GM12878 (cell line): ENCODE results near the gene TIMP2. TPM values are rescaled to one million over a fixed set of nuclear protein-coding genes. Genes with fewer than 3 reads are reported as not detected.

Experiments
- ATAC-seq: fragments of 200-7000 bp; cut with Tn5 transposase; 3 replicates; pipeline ENCODE4 v1.9.1; 2020; ENCODE audit warnings: mild to moderate bottlenecking, moderate library complexity
- BruUV-seq: library from RNA; stranded (reverse); fragments of 400-500 nt; replicated peaks from 2 replicates; lab custom pipeline; 2021; lab: Mats Ljungman, UMichigan
- CTCF ChIA-PET: fragments of 300-600 bp; sonication (Branson Sonifier 250); formaldehyde crosslinking; extraction: SDS; loops from one replicate; lab custom pipeline; 2021; ENCODE audit warnings: inconsistent platforms; lab: Yijun Ruan, JAX
- POLR2A ChIA-PET: fragments of 350-600 bp; formaldehyde crosslinking; extraction: SDS; loops from one replicate; lab custom pipeline; 2021; ENCODE audit warnings: inconsistent platforms; lab: Charles Lee
- RAD21 ChIA-PET: fragments of 300-600 bp; sonication (Branson Sonifier 250); formaldehyde crosslinking; loops from one replicate; lab custom pipeline; 2023; ENCODE audit warnings: antibody characterized with exemption; ENCODE audit not compliant: unreplicated experiment; lab: Charles Lee
- SMC1A ChIA-PET: fragments of 300-600 bp; sonication (Branson Sonifier 250); formaldehyde crosslinking; loops from one replicate; lab custom pipeline; 2023; ENCODE audit not compliant: unreplicated experiment, uncharacterized antibody; lab: Charles Lee
- DNase-seq: peaks from one replicate; pipeline ENCODE4 v3.0.0-alpha.2; 2011; ENCODE audit warnings: low read depth, low spot score
- FAIRE-seq: peaks from 3 replicates; lab custom pipeline; 2011; peaks lifted over from hg19 to GRCh38; lab: Jason Lieb, UNC
- H2AFZ ChIP-seq: 2 replicates; pipeline ENCODE4 v1.6.0; 2011; ENCODE audit warnings: low read depth, low read length, control low read depth; ENCODE audit not compliant: control insufficient read depth
- H3K27ac ChIP-seq: 2 replicates; pipeline ENCODE4 v1.5.1; 2011; ENCODE audit warnings: control low read depth; ENCODE audit not compliant: control insufficient read depth, insufficient read depth
- H3K27me3 ChIP-seq, 2 experiments: replicated peaks in 1 of 2; 2 replicates each; pipeline versions ENCODE4 v1.6.0 to v1.6.1; 2011; ENCODE audit warnings: low read length in 1 of 2; ENCODE audit not compliant: control insufficient read depth in 2 of 2, insufficient read depth in 2 of 2
- H3K36me3 ChIP-seq, 2 experiments: 2 replicates each; pipeline ENCODE4 v1.5.1; 2011; ENCODE audit warnings: low read length in 1 of 2; ENCODE audit not compliant: control insufficient read depth in 2 of 2, insufficient read depth in 2 of 2
- H3K4me1 ChIP-seq: 2 replicates; pipeline ENCODE4 v1.6.1; 2011; ENCODE audit warnings: mild to moderate bottlenecking, low read length, moderate library complexity, mixed read lengths; ENCODE audit not compliant: control insufficient read depth, insufficient read depth
- H3K4me2 ChIP-seq: 2 replicates; pipeline ENCODE4 v1.6.0; 2011; ENCODE audit warnings: control low read depth; ENCODE audit not compliant: control insufficient read depth, insufficient read depth
- H3K4me3 ChIP-seq: fragments of 200-600 bp; sonication (generic); 2 replicates; pipeline ENCODE4 v1.5.1; 2016
- H3K79me2 ChIP-seq: 2 replicates; pipeline ENCODE4 v1.6.0; 2011; ENCODE audit warnings: low read length; ENCODE audit not compliant: control insufficient read depth, insufficient read depth
- H3K9ac ChIP-seq: 2 replicates; pipeline ENCODE4 v1.8.0; 2011; ENCODE audit warnings: low read length, control low read depth, mixed read lengths; ENCODE audit not compliant: control insufficient read depth, insufficient read depth
- H3K9me3 ChIP-seq: replicated peaks from 3 replicates; pipeline ENCODE4 v1.5.1; 2011; ENCODE audit warnings: mild to moderate bottlenecking, low read length; ENCODE audit not compliant: control insufficient read depth, insufficient read depth
- H4K20me1 ChIP-seq: 2 replicates; pipeline ENCODE4 v1.6.0; 2011; ENCODE audit not compliant: control insufficient read depth, insufficient read depth
- CREB1 ChIP-seq: IDR thresholded peaks from 2 replicates; pipeline ENCODE4 v1.6.1; 2012; ENCODE audit warnings: low read depth, mild to moderate bottlenecking, inconsistent platforms
- NR2F1 ChIP-seq: fragments of 450-650 bp; conservative IDR thresholded peaks from 2 replicates; pipeline ENCODE4 v1.6.1; 2017; ENCODE audit warnings: mild to moderate bottlenecking
- POLR2AphosphoS5 ChIP-seq: IDR thresholded peaks from 2 replicates; pipeline ENCODE4 v1.6.1; 2011; ENCODE audit warnings: mild to moderate bottlenecking, low read length, inconsistent platforms
- RUNX3 ChIP-seq: IDR thresholded peaks from 2 replicates; pipeline ENCODE4 v1.6.1; 2012; ENCODE audit warnings: low read length, inconsistent platforms
- SP1 ChIP-seq: IDR thresholded peaks from one replicate; pipeline ENCODE4 v1.6.1; 2011; ENCODE audit warnings: low read depth, low read length
- WGBS: methylation state at CpG from one replicate; pipeline ENCODE4 v1.1.6; 2016; ENCODE audit warnings: low lambda C conversion rate; ENCODE audit not compliant: insufficient replicate concordance, insufficient coverage; ENCODE audit errors: missing lambda C conversion rate; 5-methylcytosine and 5-hydroxymethylcytosine counted together
- in situ Hi-C: fragments of 300-500 bp; cut with MboI; formaldehyde crosslinking; loops from 9 replicates; pipeline ENCODE4 v1.14.3; 2018; ENCODE audit warnings: mixed read lengths
- intact Hi-C: fragments of 100-400 bp; cut with micrococcal nuclease; formaldehyde crosslinking; loops from one replicate; pipeline ENCODE4 v1.14.2; 2022; ENCODE audit not compliant: unreplicated experiment
- polyA plus RNA-seq, 11 experiments: library from polyadenylated mRNA; depleted of rRNA in 4 of 11; unstranded in 6 of 11; stranded (reverse) in 5 of 11; fragments of >200 nt; fragmentation: Nextera tagmentation in 4 of 11; fragmentation: Illumina TruSeq in 1 of 11; extraction: Ambion mirVana in 4 of 11; extraction: Trizol in 1 of 11; gene quantifications; 1 replicate in 1 of 11; 2 replicates in 10 of 11; pipeline versions ENCODE4 v1.2.1 to v1.2.3, GENCODE V29; 2011 to 2016; ENCODE audit warnings: inconsistent platforms in 2 of 11, missing spikeins in 2 of 11, low read depth in 1 of 11
- total RNA-seq, 4 experiments: library from RNA; depleted of rRNA in 3 of 4; stranded (reverse); fragments of >200 nt in 3 of 4; fragmentation: Illumina TruSeq in 1 of 4; extraction: Trizol in 1 of 4; gene quantifications; 2 replicates each; pipeline versions ENCODE4 v1.2.1 to v1.2.3, GENCODE V29; 2013 to 2021

Gene TIMP2
- total and polyA plus RNA-seq, 10 of the 15 experiments (the other 5 are each of a cell fraction or from before 2014, with no cell fraction given): 0.03 to 0.41 (median 0.04) TPM; not detected in 7

GRCh38 chr17:78815696-78816095 is 109.5 kb downstream of the TIMP2 start:
- in situ Hi-C loops (no loop called here), intact Hi-C loops (no loop called here)
- SMC1A ChIA-PET: no interaction called here
- no peak for DNase-seq
- no peak overlapping the region for H3K4me2 ChIP-seq
- H2AFZ ChIP-seq: no peak overlapping the region
- H3K9ac ChIP-seq: no peak overlapping the region
- H4K20me1 ChIP-seq: no peaks in the 10 kb centered on the region
- no peaks in the 10 kb centered on the region for H3K79me2 ChIP-seq
- TF ChIP-seq CREB1 (no peak), POLR2AphosphoS5 (0 out of 2 replicates have a peak, but pooled peaks have one; percentile 26)
- H3K9me3 ChIP-seq: no peaks in the 10 kb centered on the region
- no peaks in the 10 kb centered on the region for H3K27me3 ChIP-seq
- no peak for FAIRE-seq
- RAD21 ChIA-PET: no interaction called here
- no peak overlapping the region for H3K27ac ChIP-seq
- POLR2A ChIA-PET: no interaction called here
- H3K4me1 ChIP-seq: no peaks in the 10 kb centered on the region; the same call in 1 of the 2 replicates
- CTCF ChIA-PET: no interaction called here
- no peak overlapping the region for H3K4me3 ChIP-seq
- BruUV-seq: no TSS peak
- WGBS: 82% methylated on average over 7 of the region's 7 CpGs
- peaks cover 36 to 54% of the 10 kb centered on the region in 2 experiments for H3K36me3 ChIP-seq
- no peak for ATAC-seq

GRCh38 chr17:78812855-78813254 is 112.3 kb downstream of the TIMP2 start:
- H3K27ac ChIP-seq: peak overlapping the region; percentile 20; the same call in 1 of the 2 replicates
- no peak overlapping the region for H3K4me3 ChIP-seq
- H4K20me1 ChIP-seq: no peaks in the 10 kb centered on the region
- ChIA-PET SMC1A (no interaction called here), POLR2A (no interaction called here), CTCF (no interaction called here), RAD21 (no interaction called here)
- H3K4me2 ChIP-seq: no peak overlapping the region
- no peaks in the 10 kb centered on the region for H3K27me3 ChIP-seq
- intact Hi-C loops (no loop called here), in situ Hi-C loops (no loop called here)
- no peak overlapping the region for H3K9ac ChIP-seq
- no TSS peak for BruUV-seq
- H3K79me2 ChIP-seq: no peaks in the 10 kb centered on the region
- TF ChIP-seq NR2F1 (peak; percentile 44), SP1 (no peak), RUNX3 (peak; percentile 52)
- H3K4me1 ChIP-seq: no peaks in the 10 kb centered on the region; the same call in 1 of the 2 replicates
- no peak overlapping the region for H2AFZ ChIP-seq
- WGBS: 46% methylated on average over 8 of the region's 8 CpGs
- peak; percentile 78 for ATAC-seq
- FAIRE-seq: no peak
- no peak for DNase-seq
- peaks cover 28 to 55% of the 10 kb centered on the region in 2 experiments for H3K36me3 ChIP-seq
- H3K9me3 ChIP-seq: no peaks in the 10 kb centered on the region
